Endothelial cell of umbilical vein (primary cell): Measurements from ENCODE around the gene FLNB. TPM values are rescaled to one million over a fixed set of nuclear protein-coding genes. Genes with fewer than 3 reads are reported as not detected.
A peak's percentile ranks its signal among the peaks of the same experiment; 100 is the strongest.

Experiments
- BruUV-seq: library from RNA; stranded (reverse); fragments of 400-500 nt; replicated peaks from 2 replicates; lab custom pipeline; 2021; lab: Mats Ljungman, UMichigan
- CTCF ChIA-PET: fragments of 300-600, 350-600 bp; sonication (Branson Sonifier 250); formaldehyde crosslinking; loops from one replicate; lab custom pipeline; 2021; ENCODE audit warnings: antibody characterized with exemption, inconsistent platforms; lab: Charles Lee
- POLR2A ChIA-PET: fragments of 300-600, 350-600 bp; sonication (Branson Sonifier 250); formaldehyde crosslinking; loops from one replicate; lab custom pipeline; 2021; ENCODE audit warnings: antibody characterized with exemption, inconsistent platforms; lab: Charles Lee
- DNase-seq: peaks from one replicate; pipeline ENCODE4 v3.0.0-alpha.2; 2011; ENCODE audit warnings: low read depth, low spot score
- FAIRE-seq: peaks from 2 replicates; lab custom pipeline; 2011; peaks lifted over from hg19 to GRCh38; lab: Jason Lieb, UNC
- H2AFZ ChIP-seq: 2 replicates; pipeline ENCODE4 v1.6.0; 2012; ENCODE audit warnings: low read depth, low read length, control low read depth, inconsistent platforms
- H3K27ac ChIP-seq: 2 replicates; pipeline ENCODE4 v1.5.1; 2011; ENCODE audit warnings: low read depth, mild to moderate bottlenecking, control low read depth, low read length, moderate library complexity; ENCODE audit not compliant: insufficient read depth
- H3K27me3 ChIP-seq, 2 experiments: 2 replicates each; pipeline versions ENCODE4 v1.6.0 to v1.6.1; 2011; ENCODE audit warnings: low read length in 2 of 2, mixed read lengths in 1 of 2; ENCODE audit not compliant: control insufficient read depth in 2 of 2, insufficient read depth in 2 of 2
- H3K36me3 ChIP-seq, 2 experiments: 2 replicates in 1 of 2; 3 replicates in 1 of 2; pipeline ENCODE4 v1.5.1; 2011; ENCODE audit warnings: low read length in 2 of 2, mild to moderate bottlenecking in 1 of 2, moderate library complexity in 1 of 2; ENCODE audit not compliant: control insufficient read depth in 2 of 2, insufficient read depth in 2 of 2; ENCODE audit errors: extremely low read depth in 1 of 2
- H3K4me1 ChIP-seq: 3 replicates; pipeline ENCODE4 v1.5.1; 2011; ENCODE audit warnings: mild to moderate bottlenecking, low read length; ENCODE audit not compliant: control insufficient read depth, insufficient read depth; ENCODE audit errors: extremely low read depth
- H3K4me2 ChIP-seq: 2 replicates; pipeline ENCODE4 v1.6.1; 2011; ENCODE audit warnings: low read length, control low read depth, mixed read lengths; ENCODE audit not compliant: insufficient read depth
- H3K4me3 ChIP-seq, 3 experiments: fragments of 200-600 bp in 1 of 3; sonication (generic), shearing (Covaris generic) in 1 of 3; replicated peaks in 1 of 3; 2 replicates each; pipeline ENCODE4 v1.5.1; 2011 to 2016; ENCODE audit warnings: control low read depth in 3 of 3, low read length in 3 of 3, mild to moderate bottlenecking in 2 of 3, inconsistent platforms in 1 of 3, low read depth in 1 of 3, moderate library complexity in 1 of 3; ENCODE audit not compliant: insufficient read depth in 1 of 3
- H3K79me2 ChIP-seq: 2 replicates; pipeline ENCODE4 v1.6.0; 2012; ENCODE audit warnings: low read length, inconsistent platforms; ENCODE audit not compliant: control insufficient read depth, insufficient read depth
- H3K9ac ChIP-seq: replicated peaks from 2 replicates; pipeline ENCODE3; 2011; ENCODE audit warnings: low read length, control low read depth; ENCODE audit not compliant: insufficient read depth; ENCODE audit errors: extremely low read depth
- H3K9me1 ChIP-seq: replicated peaks from 3 replicates; pipeline ENCODE4 v1.6.0; 2011; ENCODE audit warnings: mild to moderate bottlenecking, low read length; ENCODE audit not compliant: control insufficient read depth, insufficient read depth; ENCODE audit errors: extremely low read depth
- H3K9me3 ChIP-seq: replicated peaks from 2 replicates; pipeline ENCODE4 v1.5.1; 2012; ENCODE audit warnings: low read length, inconsistent platforms; ENCODE audit not compliant: control insufficient read depth, insufficient read depth
- H4K20me1 ChIP-seq: replicated peaks from 2 replicates; pipeline ENCODE3; 2011; ENCODE audit warnings: mild to moderate bottlenecking, low read length; ENCODE audit not compliant: control insufficient read depth, insufficient read depth; ENCODE audit errors: extremely low read depth
- EZH2 ChIP-seq: IDR thresholded peaks from 2 replicates; pipeline ENCODE4 v1.6.1; 2012; ENCODE audit warnings: borderline replicate concordance, low read depth, mild to moderate bottlenecking, moderate library complexity, low read length, inconsistent platforms; ENCODE audit not compliant: severe bottlenecking
- FOS ChIP-seq: IDR thresholded peaks from 2 replicates; pipeline ENCODE4 v1.6.1; 2011; ENCODE audit warnings: mild to moderate bottlenecking, low read length, moderate library complexity, borderline replicate concordance; ENCODE audit not compliant: insufficient read depth
- GATA2 ChIP-seq: IDR thresholded peaks from 2 replicates; pipeline ENCODE4 v1.7.0; 2011; ENCODE audit warnings: low read depth, mild to moderate bottlenecking, moderate library complexity, mixed read lengths, low read length; ENCODE audit not compliant: insufficient read length, insufficient read depth
- JUN ChIP-seq: IDR thresholded peaks from 2 replicates; pipeline ENCODE4 v1.6.1; 2011; ENCODE audit warnings: borderline replicate concordance, low read depth; ENCODE audit not compliant: insufficient read length, insufficient read depth
- MYC ChIP-seq: IDR thresholded peaks from one replicate; pipeline ENCODE4 v1.6.1; 2011; ENCODE audit warnings: mild to moderate bottlenecking, low read depth, low read length
- POLR2A ChIP-seq: IDR thresholded peaks from 2 replicates; pipeline ENCODE4 v1.6.1; 2012; ENCODE audit warnings: low read depth, mild to moderate bottlenecking, control low read depth, low read length
- POLR2AphosphoS5 ChIP-seq: IDR thresholded peaks from 2 replicates; pipeline ENCODE4 v1.6.1; 2012; ENCODE audit warnings: low read depth, mild to moderate bottlenecking, control low read depth, low read length, moderate library complexity; ENCODE audit not compliant: insufficient read depth
- dilution Hi-C: fragments of 300-500 bp; cut with MboI; formaldehyde crosslinking; loops from one replicate; pipeline ENCODE4 v1.15.0; 2019; ENCODE audit warnings: low sequenced_read_pairs; ENCODE audit not compliant: extremely low pct_ligation_motif_present
- intact Hi-C: fragments of 100-400 bp; cut with micrococcal nuclease; formaldehyde crosslinking; loops from one replicate; pipeline ENCODE4 v1.10.0; 2022
- polyA plus RNA-seq, 4 experiments: library from polyadenylated mRNA; depleted of rRNA in 3 of 4; stranded (reverse) in 3 of 4; unstranded in 1 of 4; fragments of >200 nt; gene quantifications; 2 replicates each; pipeline versions ENCODE4 v1.2.1 to v1.2.3, GENCODE V29; 2011 to 2012; ENCODE audit warnings: missing spikeins in 1 of 4
- total RNA-seq: library from RNA; stranded (reverse); gene quantifications from 2 replicates; pipeline ENCODE4 v1.2.3, GENCODE V29; 2021
- TF ChIP-seq, protein P1 (sequence below): IDR thresholded peaks from 2 replicates; pipeline ENCODE4 v1.6.1; 2011; ENCODE audit not compliant: insufficient read depth, insufficient read length

FLNB gene
- total and polyA plus RNA-seq, 2 donors (not counting 3 experiments of a cell fraction or from before 2014, with no cell fraction given) = 479 to 670 TPM

GRCh38 chr3:58004973-58005372, 3.2 kb upstream of the FLNB start:
- peaks cover 4% of the 10 kb centered on the region for H3K4me1 ChIP-seq
- no peak overlapping the region for H2AFZ ChIP-seq
- H3K9me1 ChIP-seq = no peaks in the 10 kb centered on the region
- no peaks in the 10 kb centered on the region for H4K20me1 ChIP-seq
- H3K9me3 ChIP-seq = no peaks in the 10 kb centered on the region
- H3K27ac ChIP-seq = peak overlapping the region; percentile 31
- H3K9ac ChIP-seq = no peak overlapping the region
- dilution Hi-C loops (no loop called here), intact Hi-C loops (loop anchor here (5.0 kb wide), 1 partner anchor 143 kb away; no protein-coding TSS in a partner anchor)
- no peak for FAIRE-seq
- no peaks in the 10 kb centered on the region for H3K36me3 ChIP-seq
- ChIA-PET POLR2A (interaction anchor here (0.5 kb wide), 1 partner anchor 1263 kb away, joined by 4 read pairs; no protein-coding TSS in a partner anchor), CTCF (interaction anchor here (0.9 to 2.1 kb wide), 5 partner anchors 30 to 55 kb away, joined by 3 to 16 read pairs (median 4); no protein-coding TSS in a partner anchor)
- H3K4me3 ChIP-seq = no peak overlapping the region
- TF ChIP-seq POLR2A = no peak
- no peak for TF ChIP-seq POLR2AphosphoS5
- TF ChIP-seq FOS = peak; percentile 37
- TF ChIP-seq MYC = no peak
- TF ChIP-seq JUN = no peak
- TF ChIP-seq, protein P1, sequence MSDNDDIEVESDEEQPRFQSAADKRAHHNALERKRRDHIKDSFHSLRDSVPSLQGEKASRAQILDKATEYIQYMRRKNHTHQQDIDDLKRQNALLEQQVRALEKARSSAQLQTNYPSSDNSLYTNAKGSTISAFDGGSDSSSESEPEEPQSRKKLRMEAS = no peak
- TF ChIP-seq EZH2 = no peak
- TF ChIP-seq GATA2 = no peak
- DNase-seq = no peak
- BruUV-seq = no TSS peak
- no peak overlapping the region for H3K4me2 ChIP-seq
- H3K27me3 ChIP-seq = no peaks in the 10 kb centered on the region
- peaks cover 18% of the 10 kb centered on the region for H3K79me2 ChIP-seq
